ENCODE data around the gene GLYR1.
"Not testable (repeated sequence)": the region's sequence is repeated elsewhere in the genome, so short reads cannot be mapped to it uniquely, and the experiment has no call there.

The GLYR1 gene
- 75.5 to 118 reads per million in 2 donors for total RNA-seq

- DNase-seq, result peak; percentile 100
Observed at GRCh38 chr16:4846901-4847773, at the start of gene GLYR1, which contains the start of gene UBN1. Gene GLYR1, minus strand, starts transcription at chr16:4847288. Its CDS starts 23 bp downstream, at chr16:4847265. Gene UBN1, plus strand, starts transcription at chr16:4847481. Its CDS starts 5,437 bp downstream, at chr16:4852918.

- DNase-seq, result not testable (repeated sequence)
Observed at GRCh38 chr16:4896761-4897160, 49.7 kb upstream of the GLYR1 start.

GRCh38 chr16:4895366-4895765, 48.3 kb upstream of the GLYR1 start:
- DNase-seq, result no peak

GRCh38 chr16:4894276-4895150, 47.4 kb upstream of the GLYR1 start:
- DNase-seq, result no peak

- no peak for DNase-seq
Observed at GRCh38 chr16:4893103-4893862, 46.2 kb upstream of the GLYR1 start.

- DNase-seq, result no peak
Observed at GRCh38 chr16:4892361-4893102, 45.4 kb upstream of the GLYR1 start.

GRCh38 chr16:4891886-4892216, 44.8 kb upstream of the GLYR1 start:
- DNase-seq, result no peak

- no peak for DNase-seq
Observed at GRCh38 chr16:4891097-4891885, 44.2 kb upstream of the GLYR1 start.

GRCh38 chr16:4890686-4891085, 43.6 kb upstream of the GLYR1 start:
- no peak for DNase-seq

- DNase-seq, result no peak
Observed at GRCh38 chr16:4890026-4890425, 42.9 kb upstream of the GLYR1 start.

GRCh38 chr16:4888428-4889135, 41.5 kb upstream of the GLYR1 start:
- no peak for DNase-seq

- no peak for DNase-seq
Observed at GRCh38 chr16:4886151-4886550, 39.1 kb upstream of the GLYR1 start.

GRCh38 chr16:4884972-4885874, 38.1 kb upstream of the GLYR1 start:
- DNase-seq, result no peak

- DNase-seq, result no peak
Observed at GRCh38 chr16:4884209-4884608, 37.1 kb upstream of the GLYR1 start.

- no peak for DNase-seq
Observed at GRCh38 chr16:4883501-4883900, 36.4 kb upstream of the GLYR1 start.

- DNase-seq, result no peak
Observed at GRCh38 chr16:4882633-4883285, 35.7 kb upstream of the GLYR1 start.

GRCh38 chr16:4882000-4882632, 35.0 kb upstream of the GLYR1 start:
- no peak for DNase-seq

- DNase-seq, result no peak
Observed at GRCh38 chr16:4880006-4880580, 33.0 kb upstream of the GLYR1 start.
